ENCODE results near the gene PAX5.

DNA sequence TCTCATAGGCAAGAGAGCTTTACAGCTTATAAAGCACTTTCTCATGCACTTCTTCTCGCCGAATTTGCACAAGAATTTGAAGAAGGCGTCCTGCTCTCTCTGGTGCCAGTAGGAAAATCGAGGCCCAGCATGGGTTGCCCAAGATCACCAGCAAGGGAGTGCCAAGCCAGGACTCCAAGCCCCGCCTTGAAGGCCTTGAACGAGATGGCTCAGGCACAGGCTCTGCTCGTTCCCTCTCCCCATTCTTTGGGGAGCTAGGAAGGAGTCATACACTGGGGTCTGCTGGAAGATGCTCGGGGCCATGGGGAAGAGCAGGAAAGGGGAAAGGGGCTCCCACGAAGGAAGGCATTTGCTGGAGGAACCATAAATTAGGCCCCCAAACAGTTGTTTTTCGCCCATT is 46.7 kb downstream of the PAX5 start:
- TF ChIP-seq, protein P1, sequence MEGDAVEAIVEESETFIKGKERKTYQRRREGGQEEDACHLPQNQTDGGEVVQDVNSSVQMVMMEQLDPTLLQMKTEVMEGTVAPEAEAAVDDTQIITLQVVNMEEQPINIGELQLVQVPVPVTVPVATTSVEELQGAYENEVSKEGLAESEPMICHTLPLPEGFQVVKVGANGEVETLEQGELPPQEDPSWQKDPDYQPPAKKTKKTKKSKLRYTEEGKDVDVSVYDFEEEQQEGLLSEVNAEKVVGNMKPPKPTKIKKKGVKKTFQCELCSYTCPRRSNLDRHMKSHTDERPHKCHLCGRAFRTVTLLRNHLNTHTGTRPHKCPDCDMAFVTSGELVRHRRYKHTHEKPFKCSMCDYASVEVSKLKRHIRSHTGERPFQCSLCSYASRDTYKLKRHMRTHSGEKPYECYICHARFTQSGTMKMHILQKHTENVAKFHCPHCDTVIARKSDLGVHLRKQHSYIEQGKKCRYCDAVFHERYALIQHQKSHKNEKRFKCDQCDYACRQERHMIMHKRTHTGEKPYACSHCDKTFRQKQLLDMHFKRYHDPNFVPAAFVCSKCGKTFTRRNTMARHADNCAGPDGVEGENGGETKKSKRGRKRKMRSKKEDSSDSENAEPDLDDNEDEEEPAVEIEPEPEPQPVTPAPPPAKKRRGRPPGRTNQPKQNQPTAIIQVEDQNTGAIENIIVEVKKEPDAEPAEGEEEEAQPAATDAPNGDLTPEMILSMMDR (IDR thresholded peaks at IDR 0.05; ENCODE audit: poor library complexity, severe bottlenecking), result no peak
- TF ChIP-seq, protein P2, sequence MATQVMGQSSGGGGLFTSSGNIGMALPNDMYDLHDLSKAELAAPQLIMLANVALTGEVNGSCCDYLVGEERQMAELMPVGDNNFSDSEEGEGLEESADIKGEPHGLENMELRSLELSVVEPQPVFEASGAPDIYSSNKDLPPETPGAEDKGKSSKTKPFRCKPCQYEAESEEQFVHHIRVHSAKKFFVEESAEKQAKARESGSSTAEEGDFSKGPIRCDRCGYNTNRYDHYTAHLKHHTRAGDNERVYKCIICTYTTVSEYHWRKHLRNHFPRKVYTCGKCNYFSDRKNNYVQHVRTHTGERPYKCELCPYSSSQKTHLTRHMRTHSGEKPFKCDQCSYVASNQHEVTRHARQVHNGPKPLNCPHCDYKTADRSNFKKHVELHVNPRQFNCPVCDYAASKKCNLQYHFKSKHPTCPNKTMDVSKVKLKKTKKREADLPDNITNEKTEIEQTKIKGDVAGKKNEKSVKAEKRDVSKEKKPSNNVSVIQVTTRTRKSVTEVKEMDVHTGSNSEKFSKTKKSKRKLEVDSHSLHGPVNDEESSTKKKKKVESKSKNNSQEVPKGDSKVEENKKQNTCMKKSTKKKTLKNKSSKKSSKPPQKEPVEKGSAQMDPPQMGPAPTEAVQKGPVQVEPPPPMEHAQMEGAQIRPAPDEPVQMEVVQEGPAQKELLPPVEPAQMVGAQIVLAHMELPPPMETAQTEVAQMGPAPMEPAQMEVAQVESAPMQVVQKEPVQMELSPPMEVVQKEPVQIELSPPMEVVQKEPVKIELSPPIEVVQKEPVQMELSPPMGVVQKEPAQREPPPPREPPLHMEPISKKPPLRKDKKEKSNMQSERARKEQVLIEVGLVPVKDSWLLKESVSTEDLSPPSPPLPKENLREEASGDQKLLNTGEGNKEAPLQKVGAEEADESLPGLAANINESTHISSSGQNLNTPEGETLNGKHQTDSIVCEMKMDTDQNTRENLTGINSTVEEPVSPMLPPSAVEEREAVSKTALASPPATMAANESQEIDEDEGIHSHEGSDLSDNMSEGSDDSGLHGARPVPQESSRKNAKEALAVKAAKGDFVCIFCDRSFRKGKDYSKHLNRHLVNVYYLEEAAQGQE (IDR thresholded peaks at IDR 0.05; ENCODE audit: borderline replicate concordance), result no peak
- TF ChIP-seq EP300 (conservative IDR thresholded peaks at IDR 0.05; ENCODE audit: poor library complexity, severe bottlenecking) (no peak), POLR2AphosphoS5 (IDR thresholded peaks at IDR 0.05) (no peak)
